Transverse colon (tissue), 4 donors: Measurements from ENCODE around the gene KIF2C.

Source experiments
- EP300 ChIP-seq: sonication (generic); formaldehyde crosslinking; IDR thresholded peaks from one replicate; pipeline ENCODE4 v1.6.1; 2017; ENCODE audit warnings: antibody characterized with exemption, low read depth
- POLR2A ChIP-seq: fragments of 450-650 bp; IDR thresholded peaks from one replicate; pipeline ENCODE4 v1.6.1; 2016; ENCODE audit warnings: antibody characterized with exemption, mild to moderate bottlenecking, moderate library complexity
- POLR2AphosphoS5 ChIP-seq, 3 donors: sonication (generic); formaldehyde crosslinking; IDR thresholded peaks; one replicate each; pipeline ENCODE4 v1.6.1; 2016; ENCODE audit warnings: antibody characterized with exemption in 3 of 3
- TF ChIP-seq, protein P1 (sequence below), 5 experiments: fragments of 200-600 bp in 3 of 5; fragments of 450-650 bp in 2 of 5; sonication (generic) in 3 of 5; IDR thresholded peaks; 1 replicate in 2 of 5; 2 replicates in 3 of 5; pipeline ENCODE4 v1.5.1; 2016 to 2017; ENCODE audit warnings: antibody characterized with exemption in 5 of 5, inconsistent platforms in 3 of 5, mild to moderate bottlenecking in 2 of 5, moderate library complexity in 1 of 5

DNA sequence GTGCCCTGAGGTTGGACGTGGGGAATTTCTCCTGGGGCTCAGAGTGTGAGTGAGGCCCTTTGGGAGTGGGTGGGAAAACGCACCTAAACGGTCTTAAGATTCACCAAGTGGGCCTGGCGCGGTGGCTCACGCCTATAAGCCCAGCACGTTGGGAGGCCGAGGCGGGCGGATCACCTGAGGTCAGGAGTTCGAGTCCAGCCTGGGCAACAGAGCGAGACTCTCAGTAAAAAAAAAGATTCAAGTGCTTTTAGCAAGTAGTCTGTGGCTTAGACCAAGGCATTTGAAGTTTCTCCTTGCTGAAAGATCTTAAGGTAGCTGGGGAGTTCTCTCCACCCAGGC is 37.1 kb downstream of the KIF2C start:
- TF ChIP-seq, protein P1, sequence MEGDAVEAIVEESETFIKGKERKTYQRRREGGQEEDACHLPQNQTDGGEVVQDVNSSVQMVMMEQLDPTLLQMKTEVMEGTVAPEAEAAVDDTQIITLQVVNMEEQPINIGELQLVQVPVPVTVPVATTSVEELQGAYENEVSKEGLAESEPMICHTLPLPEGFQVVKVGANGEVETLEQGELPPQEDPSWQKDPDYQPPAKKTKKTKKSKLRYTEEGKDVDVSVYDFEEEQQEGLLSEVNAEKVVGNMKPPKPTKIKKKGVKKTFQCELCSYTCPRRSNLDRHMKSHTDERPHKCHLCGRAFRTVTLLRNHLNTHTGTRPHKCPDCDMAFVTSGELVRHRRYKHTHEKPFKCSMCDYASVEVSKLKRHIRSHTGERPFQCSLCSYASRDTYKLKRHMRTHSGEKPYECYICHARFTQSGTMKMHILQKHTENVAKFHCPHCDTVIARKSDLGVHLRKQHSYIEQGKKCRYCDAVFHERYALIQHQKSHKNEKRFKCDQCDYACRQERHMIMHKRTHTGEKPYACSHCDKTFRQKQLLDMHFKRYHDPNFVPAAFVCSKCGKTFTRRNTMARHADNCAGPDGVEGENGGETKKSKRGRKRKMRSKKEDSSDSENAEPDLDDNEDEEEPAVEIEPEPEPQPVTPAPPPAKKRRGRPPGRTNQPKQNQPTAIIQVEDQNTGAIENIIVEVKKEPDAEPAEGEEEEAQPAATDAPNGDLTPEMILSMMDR (IDR thresholded peaks at IDR 0.05): no peak
- TF ChIP-seq EP300 (no peak), POLR2AphosphoS5 (IDR thresholded peaks at IDR 0.05) (no peak), POLR2A (no peak)
